HG03439 (cell line): Measurements from ENCODE around the gene NEURL1B.

Source experiments
- ATAC-seq: cut with Tn5 transposase; IDR thresholded peaks from one replicate; pipeline ENCODE4 v1.9.1; 2021; ENCODE audit warnings: mild to moderate bottlenecking, moderate library complexity; ENCODE audit not compliant: unreplicated experiment

The NEURL1B gene

DNA sequence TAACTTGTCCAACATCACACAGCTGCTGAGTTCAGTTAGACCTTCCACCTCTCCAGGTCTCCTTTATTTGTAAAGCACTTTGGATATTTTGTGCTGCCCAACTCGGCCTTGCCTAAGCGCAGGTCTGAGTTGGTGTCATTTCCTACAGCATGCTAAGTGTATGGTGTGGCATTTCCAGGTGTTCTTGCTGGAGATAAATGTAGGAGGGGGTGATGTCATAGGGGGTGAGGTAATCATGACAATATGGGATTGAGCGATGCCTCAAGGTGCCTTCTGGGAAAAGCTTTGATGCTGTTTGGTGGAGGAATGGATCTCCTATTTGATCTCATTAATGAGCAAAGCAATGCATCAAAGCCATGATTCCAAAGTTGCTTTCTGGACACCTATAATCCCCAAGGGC is 32.3 kb upstream of the NEURL1B start:
- ATAC-seq: no peak

DNA sequence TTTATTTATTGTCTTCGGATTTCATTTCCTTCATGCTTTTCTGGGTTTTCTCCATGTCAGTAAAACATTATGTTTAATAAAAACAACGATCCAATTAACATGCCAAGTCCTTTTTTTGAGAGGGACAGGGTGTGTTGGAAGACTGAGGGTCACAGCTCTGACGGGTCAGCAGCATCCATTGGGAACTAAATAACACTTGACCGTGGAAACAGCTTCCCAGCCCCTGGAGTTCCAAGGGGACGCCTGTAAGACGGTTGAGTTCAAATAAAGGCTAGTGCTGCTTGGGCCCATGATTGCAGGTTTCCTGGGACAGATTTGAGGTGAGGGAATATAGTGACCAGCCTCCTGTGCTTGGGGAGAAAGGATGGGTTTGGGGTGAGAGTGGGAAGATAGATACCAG is 30.4 kb upstream of the NEURL1B start:
- ATAC-seq: no peak

DNA sequence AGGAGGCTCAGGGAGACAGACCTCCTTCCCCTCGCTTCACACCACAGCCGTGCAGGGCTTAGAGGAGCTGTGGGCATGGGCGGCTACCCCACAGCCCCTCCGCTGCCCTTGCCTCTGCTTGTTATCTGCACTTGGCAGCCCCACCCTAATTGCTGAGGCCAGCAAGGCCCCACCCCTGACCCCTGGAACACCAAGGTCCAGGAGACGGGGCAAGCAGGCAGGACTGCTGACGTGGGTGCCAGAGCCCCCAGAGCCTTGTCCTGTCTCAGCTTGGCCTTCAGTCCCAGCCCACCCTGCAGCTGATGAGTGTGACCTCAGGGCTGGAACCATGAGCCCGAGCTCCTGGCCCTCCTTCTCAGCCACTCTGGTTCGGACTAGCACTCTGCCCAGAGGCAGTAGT is 29.1 kb upstream of the NEURL1B start:
- no peak for ATAC-seq

DNA sequence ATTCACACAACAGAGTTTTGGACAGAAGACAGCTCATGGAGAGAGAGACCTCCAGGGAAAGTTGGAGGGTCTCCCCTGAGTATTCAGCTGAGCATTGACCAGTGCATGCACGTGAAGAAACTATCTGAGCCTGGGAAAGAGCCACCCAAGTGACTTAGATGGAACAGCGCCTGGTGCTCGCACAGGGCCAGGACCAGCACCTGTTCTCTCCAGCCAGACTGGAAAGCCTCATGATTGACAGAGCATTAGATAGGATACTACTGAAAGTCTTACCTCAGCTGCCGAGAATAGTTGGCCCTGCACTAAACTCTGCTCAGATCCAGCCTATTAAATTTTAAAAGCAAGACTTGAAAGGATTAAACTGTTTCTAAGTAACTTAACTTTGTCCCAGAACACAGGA is 28.3 kb upstream of the NEURL1B start:
- ATAC-seq: no peak

DNA sequence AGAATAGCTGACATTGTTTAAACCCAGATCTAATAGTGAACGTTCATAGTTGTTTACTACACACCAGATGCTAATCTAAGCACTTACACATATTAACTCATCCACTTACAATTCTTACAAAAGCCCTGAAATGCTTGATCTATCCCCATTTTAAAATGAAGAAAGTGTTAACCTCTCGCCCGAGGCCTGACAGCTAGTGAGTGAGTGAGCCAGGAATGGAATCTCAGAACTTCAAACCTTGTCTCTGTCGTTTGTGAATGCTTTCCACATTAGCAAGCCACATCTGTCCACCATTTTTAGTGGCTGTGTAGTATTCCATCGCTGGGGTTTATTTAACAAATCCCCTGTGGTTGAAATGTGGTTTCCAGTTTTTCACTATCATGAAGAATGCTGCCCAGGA is 24.9 kb upstream of the NEURL1B start:
- ATAC-seq: no peak

DNA sequence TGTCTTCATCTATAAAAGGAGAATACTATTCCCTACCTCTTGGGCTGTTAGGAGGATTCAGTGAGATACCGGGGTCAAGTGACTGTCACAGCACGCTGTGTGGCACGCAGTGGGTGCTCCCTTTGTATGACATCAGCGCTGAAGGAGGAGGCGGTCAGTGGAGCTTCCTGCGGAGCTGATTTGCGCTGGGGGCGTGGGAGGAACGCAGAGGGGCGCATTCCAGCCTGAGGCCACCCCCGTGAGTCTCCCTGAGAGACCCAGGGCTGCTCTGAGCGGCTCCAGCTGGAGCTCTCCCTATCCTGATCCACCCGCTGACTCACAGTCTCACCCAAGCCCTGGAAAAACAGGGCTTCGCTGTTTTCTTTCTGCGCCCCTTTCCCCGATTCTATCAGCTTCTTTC is 24.3 kb upstream of the NEURL1B start:
- ATAC-seq: no peak

DNA sequence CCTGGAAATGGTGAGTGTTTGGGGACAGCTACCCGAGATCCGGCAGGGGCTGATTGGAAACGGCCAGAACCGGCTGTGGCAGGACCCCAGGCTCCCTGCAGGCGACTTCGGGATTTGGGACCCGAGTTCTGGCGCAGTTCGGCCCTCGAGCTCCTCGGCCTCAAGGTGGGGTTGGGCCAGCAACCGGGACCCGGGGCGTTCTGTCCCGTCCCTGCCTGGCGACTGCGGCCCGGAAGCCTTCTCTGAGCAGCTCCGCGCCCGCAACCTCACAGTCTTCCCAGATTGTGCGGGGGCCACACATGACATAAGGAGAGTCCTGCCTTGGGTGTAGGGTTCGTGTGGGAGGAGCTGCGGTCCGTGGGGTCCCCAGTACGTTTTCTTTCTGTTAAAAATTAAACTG is 23.2 kb upstream of the NEURL1B start:
- no peak for ATAC-seq

DNA sequence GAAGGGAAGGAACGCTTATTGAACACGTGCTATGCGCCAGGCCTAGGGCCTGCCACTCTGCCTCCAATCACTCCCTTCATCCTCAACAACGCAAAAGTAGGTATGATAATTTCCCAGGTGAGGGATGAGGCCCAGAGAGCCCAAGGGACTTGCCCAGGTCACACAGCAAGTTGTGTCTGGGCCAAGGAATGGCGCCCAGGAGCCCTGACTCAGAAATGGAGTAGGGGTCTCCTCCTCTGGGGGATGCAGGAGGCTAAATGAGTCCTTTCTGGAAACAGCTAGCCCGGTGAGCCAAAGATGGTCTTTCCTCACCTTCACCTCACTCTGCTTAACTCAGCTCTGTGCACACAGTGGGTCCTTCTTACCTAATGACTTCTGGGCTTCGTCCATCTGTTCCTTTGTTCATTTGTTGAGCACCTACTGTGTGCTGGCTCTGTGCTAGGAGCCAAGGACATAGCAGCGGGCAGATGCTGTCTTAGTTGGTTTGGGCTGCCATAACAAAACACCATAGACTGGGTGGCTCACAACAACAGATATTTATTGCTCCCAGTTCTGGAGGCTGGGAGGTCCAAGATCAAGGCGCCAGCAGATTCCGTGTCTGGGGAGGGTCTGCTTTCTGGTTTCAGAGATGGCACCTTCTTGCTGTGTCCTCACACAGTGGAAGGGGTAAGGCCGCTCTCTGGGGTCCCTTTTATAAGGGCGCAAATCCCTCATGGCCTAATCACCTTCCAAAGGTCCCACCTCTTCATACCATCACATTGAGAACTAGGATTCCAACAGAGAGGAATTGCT is 22.3 kb upstream of the NEURL1B start:
- ATAC-seq: no peak

DNA sequence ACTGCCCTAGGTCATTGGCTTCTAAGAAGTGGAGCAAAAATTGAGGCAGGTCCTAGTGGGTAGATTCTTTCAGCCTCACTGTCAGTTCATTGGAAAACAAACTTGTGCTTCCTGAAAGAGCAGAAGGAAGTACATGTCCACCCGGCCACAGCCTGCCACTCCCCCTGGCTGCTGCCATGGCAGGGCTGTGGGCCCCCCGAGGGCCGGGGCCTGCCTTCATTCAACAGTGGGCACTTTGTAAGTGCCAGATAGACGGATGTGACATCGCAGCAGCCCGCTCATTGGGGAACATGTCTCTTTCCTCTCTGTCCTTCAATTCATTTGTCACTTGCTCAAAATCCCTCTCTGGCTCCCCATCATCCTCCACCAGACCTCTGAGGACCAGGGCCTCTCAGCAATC is 20.6 kb upstream of the NEURL1B start:
- no peak for ATAC-seq

DNA sequence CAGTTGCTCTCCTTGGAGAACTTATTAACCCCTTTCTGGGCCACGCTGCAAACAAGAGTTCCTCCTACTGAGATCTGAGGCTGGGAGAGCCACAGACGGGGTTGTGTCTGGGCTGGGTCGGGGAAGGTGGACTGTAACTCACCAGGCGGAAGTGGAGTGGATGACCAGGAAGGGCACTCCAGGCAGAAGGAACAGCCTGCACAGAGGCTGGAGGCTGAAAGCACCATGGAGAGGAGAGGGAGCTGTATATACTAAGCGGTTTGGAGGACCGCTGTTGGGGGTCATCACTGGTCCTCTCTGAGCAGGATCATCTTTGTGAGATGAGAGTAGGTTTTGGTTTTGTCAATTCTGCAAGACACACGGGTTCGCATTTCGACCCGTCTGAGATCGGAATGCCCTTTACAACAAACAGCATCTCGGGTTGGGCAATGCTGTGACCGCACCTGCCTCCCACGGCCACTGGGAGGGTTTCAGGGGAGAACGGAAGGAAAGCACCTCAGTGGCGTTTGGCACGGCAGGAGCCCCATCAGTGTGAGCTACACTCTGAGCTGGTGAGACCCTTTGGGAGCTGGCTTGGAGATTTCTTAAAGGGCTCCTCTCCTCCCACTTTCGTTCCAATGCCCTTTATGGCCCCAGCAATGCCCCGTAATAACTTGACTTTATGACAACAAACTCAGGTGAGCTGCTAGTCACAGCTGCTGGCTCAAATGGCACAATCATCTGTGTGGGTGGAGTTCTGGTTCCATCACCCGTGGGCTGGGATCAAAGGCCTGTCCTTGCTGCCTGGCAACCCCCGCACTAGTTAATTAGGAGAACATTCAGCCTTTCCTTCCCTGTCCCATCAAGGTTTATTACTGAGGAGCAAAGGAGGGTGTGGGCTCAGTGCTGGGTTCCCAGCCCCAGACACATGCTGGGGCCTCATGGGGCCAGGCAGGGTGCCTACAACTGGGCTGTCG is 18.7 kb upstream of the NEURL1B start:
- no peak for ATAC-seq

DNA sequence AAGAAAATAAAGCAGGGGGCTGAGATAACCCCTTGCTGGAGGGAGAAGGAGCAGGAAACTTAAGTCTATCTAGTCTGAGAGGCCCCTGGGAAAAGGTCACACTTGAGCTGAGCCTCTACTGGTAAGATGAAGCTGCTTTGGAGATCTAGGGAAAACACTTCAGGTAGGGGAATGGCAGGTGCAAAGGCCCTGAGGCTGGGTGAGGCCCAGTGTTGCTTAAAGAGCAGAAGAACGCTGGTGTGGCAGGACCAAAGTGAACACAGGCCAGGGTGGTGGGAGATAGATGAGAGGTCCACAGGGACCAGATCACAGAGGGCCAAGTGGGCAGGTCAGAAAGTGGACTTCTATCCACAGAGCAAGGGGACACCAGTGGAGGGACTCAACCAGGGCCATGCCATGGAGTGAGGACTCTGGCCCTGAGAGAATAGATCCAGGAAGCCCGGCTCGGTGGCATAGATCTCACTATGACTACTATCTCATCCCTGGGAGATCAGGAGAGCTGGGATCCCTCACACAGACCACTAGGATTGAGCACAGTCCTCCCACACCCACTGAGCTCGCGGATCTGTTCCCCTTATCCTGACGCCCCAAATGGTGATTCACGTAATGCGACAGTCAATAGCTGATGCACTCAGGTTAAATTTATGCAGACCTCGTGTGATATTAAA is 17.6 kb upstream of the NEURL1B start:
- ATAC-seq: no peak

DNA sequence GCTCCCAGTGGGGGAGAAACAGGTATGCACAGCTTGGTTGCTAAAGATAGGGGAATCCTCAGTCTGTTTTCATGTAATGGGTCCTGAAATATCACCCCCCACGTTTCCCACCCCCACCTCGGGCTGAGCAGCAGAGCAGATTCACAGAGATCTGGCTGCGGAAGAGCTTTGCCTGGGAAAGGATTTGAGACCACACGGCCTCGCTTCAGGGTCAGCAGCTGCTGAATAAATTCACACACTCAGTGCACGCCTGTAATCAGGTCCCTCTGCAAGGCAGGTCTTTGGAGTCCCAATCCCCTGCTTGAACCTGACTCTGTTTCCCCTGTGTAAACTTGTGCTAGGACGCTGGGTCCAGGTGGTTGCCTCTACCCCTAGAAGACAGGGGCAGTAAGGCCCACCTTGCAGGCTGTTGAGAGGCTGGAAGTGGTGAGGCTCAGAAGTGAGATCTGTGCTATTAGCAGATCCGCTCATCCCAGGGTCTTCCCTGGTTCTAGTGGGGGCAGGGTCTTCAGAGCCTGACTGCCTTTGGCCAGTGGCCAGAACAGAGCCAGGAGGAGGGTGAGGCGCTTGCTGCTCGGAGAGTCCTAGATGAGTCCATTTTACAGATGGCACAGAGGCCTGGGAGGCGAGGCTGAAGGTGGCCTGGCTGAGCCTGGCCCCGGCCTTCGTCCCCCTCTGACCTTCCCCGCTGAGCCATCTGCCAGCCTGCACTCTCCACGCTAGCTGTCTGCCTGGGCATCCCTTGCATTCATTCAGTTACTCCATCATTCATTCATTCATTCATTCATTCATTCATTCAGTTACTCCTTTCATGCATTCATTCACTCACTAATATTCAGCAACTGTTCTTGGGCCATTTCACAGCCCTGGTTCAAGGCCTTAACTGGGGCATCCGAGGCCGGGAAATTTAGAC is 16.7 kb upstream of the NEURL1B start:
- ATAC-seq: no peak

DNA sequence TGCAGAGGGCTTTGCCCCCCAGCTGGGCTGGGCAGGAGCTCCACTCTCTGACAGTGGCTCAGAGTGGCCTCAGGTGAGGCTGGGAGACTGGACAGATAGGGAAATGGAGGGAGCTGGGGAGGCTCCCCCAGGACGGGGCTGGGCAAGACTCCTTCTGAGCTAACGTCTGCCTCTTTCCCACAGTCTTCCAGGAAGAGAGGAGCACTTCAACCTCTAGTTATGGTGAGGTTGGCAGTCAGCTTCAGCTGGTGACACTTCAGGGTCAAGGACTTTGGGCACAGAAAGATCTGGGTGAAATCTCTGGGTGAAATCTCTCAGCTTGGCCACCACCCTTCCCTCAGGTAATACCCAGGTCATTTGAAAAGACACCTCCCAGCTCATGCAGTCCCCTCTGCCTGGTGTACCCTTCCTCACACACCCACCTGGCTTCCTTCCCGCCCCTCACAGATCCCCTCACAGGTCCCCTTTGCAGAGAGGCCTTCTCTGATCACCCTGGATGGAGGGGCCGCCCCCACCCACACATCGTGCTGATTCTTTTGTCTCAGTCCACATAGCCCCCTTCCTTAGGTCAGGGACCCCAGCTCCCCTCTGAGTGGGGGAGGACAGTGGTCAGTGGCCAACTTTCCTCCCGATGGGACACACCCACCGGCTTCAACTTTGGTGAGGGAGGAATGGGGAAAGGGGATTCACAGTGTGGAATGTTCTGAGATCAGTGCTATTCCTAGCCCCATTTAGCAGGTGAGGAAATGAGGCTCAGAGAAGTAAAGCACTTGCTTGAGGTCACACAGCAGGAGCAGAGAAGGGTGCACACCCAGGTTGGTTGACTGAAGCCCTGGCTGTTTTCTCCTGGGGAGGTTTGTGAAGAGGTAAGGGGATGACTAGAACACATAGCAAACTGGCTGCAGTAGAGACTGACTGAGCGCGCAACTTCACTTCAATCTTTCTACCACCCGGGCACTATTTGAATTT is 15.8 kb upstream of the NEURL1B start:
- ATAC-seq: no peak

DNA sequence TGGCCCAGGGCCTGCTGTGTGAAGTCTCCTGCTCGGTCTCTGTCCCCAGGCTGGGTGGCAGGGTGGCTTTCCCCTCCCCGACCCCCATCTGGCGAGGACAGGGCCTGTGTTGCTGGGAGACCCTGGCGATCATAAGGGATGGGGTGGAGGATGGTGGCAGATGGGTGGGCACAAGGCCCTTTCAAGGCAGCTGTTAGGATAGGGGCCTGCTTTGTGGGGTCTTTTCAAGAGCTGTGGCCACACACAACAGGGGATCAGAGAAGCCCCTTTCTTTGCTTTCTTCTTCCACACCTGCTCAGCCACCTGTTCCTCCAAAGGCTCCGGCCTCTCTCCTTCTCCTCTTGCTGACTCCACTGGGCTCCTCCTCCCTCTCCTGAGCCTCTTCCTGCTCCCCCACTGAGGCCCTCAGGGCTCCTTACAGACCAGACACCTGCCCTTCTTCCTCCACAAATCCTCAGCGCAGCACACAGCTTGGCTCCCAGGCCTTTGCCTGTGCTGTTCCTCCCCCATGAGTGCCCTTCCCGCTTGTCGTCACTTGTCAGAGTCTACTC is 15.0 kb upstream of the NEURL1B start:
- no peak for ATAC-seq

DNA sequence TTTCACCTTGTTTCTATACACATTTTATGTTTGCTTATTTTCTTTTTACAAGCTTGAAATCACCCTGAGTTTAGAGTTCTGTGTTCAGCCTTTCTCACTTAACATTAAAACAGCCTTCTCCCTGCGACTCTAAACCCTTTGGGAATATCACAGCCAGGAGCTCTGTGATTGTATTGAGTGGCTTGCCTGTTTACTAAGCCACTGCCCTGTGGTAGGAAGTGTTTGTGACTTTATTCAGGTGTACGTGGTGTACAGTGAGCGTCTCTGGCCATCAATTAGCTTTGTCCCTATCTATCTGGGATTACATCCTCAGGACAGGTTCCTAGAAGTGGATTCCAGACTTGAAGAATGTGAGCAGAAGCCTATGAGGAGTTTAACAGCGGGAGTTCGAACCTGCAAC is 11.0 kb upstream of the NEURL1B start:
- ATAC-seq: no peak

DNA sequence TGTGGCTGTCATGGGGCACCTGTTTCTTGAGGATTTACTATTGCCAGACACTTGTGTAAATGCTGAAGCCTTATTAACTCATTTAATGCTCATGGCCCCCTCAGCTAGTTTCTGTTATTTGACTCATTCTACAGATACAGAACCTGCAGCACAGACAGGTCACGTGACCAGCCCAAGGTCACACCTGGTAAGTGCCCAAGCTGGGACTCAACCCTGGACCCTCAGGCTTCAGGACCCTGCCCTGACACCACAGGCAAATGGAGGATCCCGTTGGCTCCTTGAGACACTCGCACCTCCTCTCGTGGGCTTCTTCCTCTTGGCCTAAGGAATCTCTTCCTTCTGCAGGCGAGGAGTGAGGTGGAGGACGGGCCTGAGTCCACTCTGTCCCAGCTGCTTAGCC is 10.6 kb upstream of the NEURL1B start:
- no peak for ATAC-seq

DNA sequence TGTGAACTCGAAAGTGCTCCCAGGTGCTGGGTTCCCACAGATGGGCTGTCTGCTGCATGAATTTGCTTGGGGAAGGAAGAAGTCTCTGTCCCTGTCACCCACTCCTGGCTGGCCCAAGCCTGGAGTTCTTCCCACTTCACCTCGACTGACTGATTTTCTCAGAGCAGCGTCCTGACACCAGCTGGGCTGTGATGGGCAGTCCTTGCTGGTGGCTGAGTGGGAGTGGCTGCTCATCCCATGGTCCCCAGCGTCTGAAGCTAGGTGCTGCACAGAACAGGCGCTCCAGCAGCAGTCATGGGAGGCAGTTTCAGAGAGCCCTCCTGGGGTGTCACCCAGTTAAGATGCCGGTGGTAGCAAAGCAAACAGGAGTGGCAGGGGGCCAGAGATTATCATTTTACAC is 10.1 kb upstream of the NEURL1B start:
- no peak for ATAC-seq

DNA sequence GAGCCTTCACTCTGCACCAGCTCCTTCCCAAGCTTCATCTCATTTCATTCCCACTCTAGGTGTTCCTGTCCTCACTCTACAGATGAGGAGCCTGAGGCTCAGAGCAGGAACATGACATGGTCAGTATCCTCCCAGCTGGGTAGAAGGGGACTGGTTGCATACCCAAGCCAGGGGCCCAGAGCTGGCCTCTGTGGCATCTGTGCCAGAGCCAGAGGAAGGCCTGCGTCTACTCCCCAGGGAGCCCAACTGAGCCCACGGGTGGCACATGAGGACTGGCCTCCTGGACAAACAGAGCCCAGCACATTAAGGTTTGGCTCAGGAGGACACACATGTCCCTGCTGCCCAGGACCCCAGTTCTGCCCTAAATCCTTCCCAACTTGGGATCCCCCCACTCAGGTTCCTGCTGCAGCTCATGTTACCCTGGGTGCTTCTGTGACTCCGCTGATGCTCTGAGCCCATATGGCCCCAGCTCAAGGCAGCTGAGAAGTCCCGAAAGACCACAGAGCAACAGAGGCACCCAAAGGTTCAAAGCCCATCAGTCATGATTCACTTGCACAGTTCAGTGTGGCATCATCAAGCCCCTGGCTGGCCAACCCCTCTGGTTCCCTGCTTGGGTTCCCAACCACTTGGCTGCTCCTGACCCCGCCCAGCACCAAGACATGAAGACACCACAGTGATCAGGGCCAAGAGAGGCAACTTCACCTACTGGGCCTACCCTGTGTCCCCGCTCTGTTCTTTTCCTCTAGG is 8.5 kb upstream of the NEURL1B start:
- no peak for ATAC-seq
